Tibial artery (tissue), 4 donors: ENCODE data around the gene MED12L.
A peak's percentile ranks its signal among the peaks of the same experiment; 100 is the strongest.

Source experiments
- DNase-seq, 2 donors: peaks; one replicate each; pipeline ENCODE4 v3.0.0-alpha.2; 2019
- H3K27ac ChIP-seq, 2 donors: fragments of 200-600 bp; sonication (generic) in 1 of 2; 1 replicate in 1 of 2; 2 replicates in 1 of 2; pipeline ENCODE4 v1.5.1; 2018 to 2019; ENCODE audit warnings: mild to moderate bottlenecking in 1 of 2
- H3K27me3 ChIP-seq, 2 donors: fragments of 200-600 bp; sonication (generic) in 1 of 2; one replicate each; pipeline versions ENCODE4 v1.5.1 to v1.6.0; 2016 to 2019
- H3K36me3 ChIP-seq, 3 donors: fragments of 200-600 bp; sonication (generic) in 2 of 3; one replicate each; pipeline ENCODE4 v1.5.1; 2016 to 2019; ENCODE audit warnings: mild to moderate bottlenecking in 2 of 3
- H3K4me1 ChIP-seq, 4 donors: fragments of 200-600 bp; sonication (generic) in 2 of 4; 1 replicate in 3 of 4; 2 replicates in 1 of 4; pipeline ENCODE4 v1.5.1; 2016 to 2019
- H3K4me3 ChIP-seq, 2 donors: fragments of 200-600 bp; sonication (generic) in 1 of 2; 1 replicate in 1 of 2; 2 replicates in 1 of 2; pipeline ENCODE4 v1.5.1; 2018 to 2019; ENCODE audit warnings: mild to moderate bottlenecking in 2 of 2
- H3K9me3 ChIP-seq, 3 donors: fragments of 200-600 bp; sonication (generic) in 1 of 3; one replicate each; pipeline ENCODE4 v1.5.1; 2016 to 2019
- intact Hi-C: fragments of 100-400 bp; cut with DNase I; formaldehyde crosslinking; loops from one replicate; pipeline ENCODE4 v1.15.0; 2023; ENCODE audit warnings: low total_unique reads
- TF ChIP-seq, protein P1 (sequence below), 2 experiments: fragments of 200-600 bp in 1 of 2; fragments of 450-650 bp in 1 of 2; IDR thresholded peaks; one replicate each; pipeline ENCODE4 v1.5.1; 2017 to 2019; ENCODE audit warnings: antibody characterized with exemption in 2 of 2, mild to moderate bottlenecking in 1 of 2, moderate library complexity in 1 of 2

Gene MED12L

GRCh38 chr3:151436675-151437446, 351.4 kb downstream of the MED12L start:
- no peak overlapping the region for H3K27ac ChIP-seq
- H3K4me3 ChIP-seq: no peak overlapping the region
- no peaks in the 10 kb centered on the region for H3K36me3 ChIP-seq
- no peaks in the 10 kb centered on the region for H3K9me3 ChIP-seq
- TF ChIP-seq, protein P1, sequence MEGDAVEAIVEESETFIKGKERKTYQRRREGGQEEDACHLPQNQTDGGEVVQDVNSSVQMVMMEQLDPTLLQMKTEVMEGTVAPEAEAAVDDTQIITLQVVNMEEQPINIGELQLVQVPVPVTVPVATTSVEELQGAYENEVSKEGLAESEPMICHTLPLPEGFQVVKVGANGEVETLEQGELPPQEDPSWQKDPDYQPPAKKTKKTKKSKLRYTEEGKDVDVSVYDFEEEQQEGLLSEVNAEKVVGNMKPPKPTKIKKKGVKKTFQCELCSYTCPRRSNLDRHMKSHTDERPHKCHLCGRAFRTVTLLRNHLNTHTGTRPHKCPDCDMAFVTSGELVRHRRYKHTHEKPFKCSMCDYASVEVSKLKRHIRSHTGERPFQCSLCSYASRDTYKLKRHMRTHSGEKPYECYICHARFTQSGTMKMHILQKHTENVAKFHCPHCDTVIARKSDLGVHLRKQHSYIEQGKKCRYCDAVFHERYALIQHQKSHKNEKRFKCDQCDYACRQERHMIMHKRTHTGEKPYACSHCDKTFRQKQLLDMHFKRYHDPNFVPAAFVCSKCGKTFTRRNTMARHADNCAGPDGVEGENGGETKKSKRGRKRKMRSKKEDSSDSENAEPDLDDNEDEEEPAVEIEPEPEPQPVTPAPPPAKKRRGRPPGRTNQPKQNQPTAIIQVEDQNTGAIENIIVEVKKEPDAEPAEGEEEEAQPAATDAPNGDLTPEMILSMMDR (IDR thresholded peaks at IDR 0.05): no peak
- no peak for DNase-seq
- no peaks in the 10 kb centered on the region for H3K27me3 ChIP-seq
- intact Hi-C loops: loop anchor here (10.0 kb wide), 1 partner anchor 478 kb away; no protein-coding TSS in a partner anchor
- H3K4me1 ChIP-seq: peaks cover 0 to 14% (median 3%) of the 10 kb centered on the region in 4 donors

DNA sequence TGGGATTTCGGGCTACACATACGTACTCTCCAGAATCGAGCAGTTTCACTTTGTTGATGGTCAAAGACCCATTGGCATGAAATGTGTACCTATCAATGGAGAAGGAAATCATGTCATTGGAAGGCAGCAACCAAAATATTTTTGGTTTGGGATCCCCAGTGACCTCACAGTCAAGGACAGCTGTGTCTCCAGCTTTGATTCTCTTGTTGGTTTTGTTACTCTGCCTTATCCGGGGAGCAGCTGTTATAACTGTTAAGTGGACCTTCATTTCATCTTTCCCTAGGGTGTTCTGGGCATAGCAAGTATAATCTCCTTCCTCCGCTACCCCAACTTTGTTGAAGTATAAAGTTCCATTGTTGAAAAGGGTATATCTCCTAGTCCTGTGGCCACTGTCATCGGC, 352.4 kb downstream of the MED12L start:
- H3K4me3 ChIP-seq: no peak overlapping the region
- no peaks in the 10 kb centered on the region for H3K36me3 ChIP-seq
- no peaks in the 10 kb centered on the region for H3K27me3 ChIP-seq
- no peaks in the 10 kb centered on the region for H3K9me3 ChIP-seq
- DNase-seq: no peak
- H3K4me1 ChIP-seq: peaks cover 0 to 14% (median 3%) of the 10 kb centered on the region in 4 donors
- intact Hi-C loops: loop anchor here (10.0 kb wide), 1 partner anchor 477 kb away; no protein-coding TSS in a partner anchor
- no peak overlapping the region for H3K27ac ChIP-seq
- TF ChIP-seq, protein P1 (IDR thresholded peaks at IDR 0.05): no peak

DNA sequence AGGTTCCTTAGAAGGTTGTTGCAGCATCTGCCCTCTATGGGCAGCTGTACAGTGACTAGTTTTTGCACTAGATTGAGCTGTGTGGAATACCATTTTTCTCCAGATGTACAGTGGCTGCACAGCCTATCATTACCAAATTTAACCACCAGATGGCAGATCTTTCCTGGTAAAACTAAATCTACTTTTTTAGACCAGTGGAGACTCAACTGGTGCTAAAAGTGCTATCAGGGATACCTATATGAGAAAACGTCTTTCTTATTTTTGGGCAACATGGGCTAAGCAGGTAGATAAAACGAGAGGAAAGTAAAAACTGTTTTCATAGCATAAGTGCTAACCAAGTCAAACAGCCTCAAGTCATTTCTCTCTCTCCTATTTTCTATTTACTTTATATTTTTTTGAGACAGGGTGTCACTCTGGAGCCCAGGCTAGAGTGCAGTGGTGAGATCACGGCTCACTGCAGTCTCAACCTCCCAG, 354.2 kb downstream of the MED12L start:
- H3K9me3 ChIP-seq: no peaks in the 10 kb centered on the region
- H3K4me1 ChIP-seq: peaks cover 0 to 1% (median 0%) of the 10 kb centered on the region in 4 donors
- TF ChIP-seq, protein P1 (IDR thresholded peaks at IDR 0.05): peak; percentile 85
- H3K27me3 ChIP-seq: no peaks in the 10 kb centered on the region
- no peak overlapping the region for H3K27ac ChIP-seq
- DNase-seq: no peak
- H3K36me3 ChIP-seq: no peaks in the 10 kb centered on the region
- intact Hi-C loops: loop anchor here (5.0 to 10.0 kb wide), 3 partner anchors 223 to 475 kb away; no protein-coding TSS in a partner anchor
- no peak overlapping the region for H3K4me3 ChIP-seq

- intact Hi-C loops: loop anchor here (5.0 kb wide), 2 partner anchors 221 to 401 kb away; no protein-coding TSS in a partner anchor
- TF ChIP-seq, protein P1 (IDR thresholded peaks at IDR 0.05): no peak
- Histone ChIP-seq H3K27ac (no peak overlapping the region), H3K4me3 (no peak overlapping the region), H3K4me1 (no peaks in the 10 kb centered on the region), H3K36me3 (no peaks in the 10 kb centered on the region), H3K27me3 (no peaks in the 10 kb centered on the region), H3K9me3 (no peaks in the 10 kb centered on the region)
- DNase-seq: no peak
These were observed 355.5 kb downstream of the MED12L start for GRCh38 chr3:151440940-151441339.

DNA sequence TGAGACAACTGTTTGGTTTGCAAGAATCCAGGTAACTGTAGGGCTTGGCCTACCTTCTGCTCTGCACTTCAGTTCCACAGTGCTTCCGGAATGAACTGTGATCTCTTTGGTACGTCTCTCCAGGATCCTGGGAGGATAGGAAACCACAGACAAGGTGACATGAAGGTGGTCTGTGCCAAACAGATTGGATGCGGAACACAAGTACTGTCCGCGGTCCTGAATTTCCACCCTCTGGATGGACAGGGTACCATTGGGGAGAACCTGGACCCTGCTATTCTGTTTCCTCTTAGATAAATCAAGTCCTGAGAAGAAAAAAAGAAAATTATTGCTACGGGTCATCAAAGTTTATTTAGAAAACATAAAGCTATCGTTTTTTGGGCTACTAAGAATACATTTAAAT, 358.1 kb downstream of the MED12L start:
- no peak for DNase-seq
- TF ChIP-seq, protein P1 (IDR thresholded peaks at IDR 0.05): no peak
- Histone ChIP-seq H3K4me1 (no peaks in the 10 kb centered on the region), H3K4me3 (no peak overlapping the region), H3K27ac (no peak overlapping the region), H3K36me3 (no peaks in the 10 kb centered on the region), H3K27me3 (no peaks in the 10 kb centered on the region), H3K9me3 (no peaks in the 10 kb centered on the region)
- intact Hi-C loops: loop anchor here (5.0 kb wide), 2 partner anchors 219 to 399 kb away; no protein-coding TSS in a partner anchor
